Lung (tissue), 12 donors: ENCODE data around the gene LSM5. TPM values are rescaled to one million over a fixed set of nuclear protein-coding genes. Genes with fewer than 3 reads are reported as not detected.
A peak's percentile ranks its signal among the peaks of the same experiment; 100 is the strongest.

ENCODE experiments used
- ATAC-seq: fragments of 200-7000 bp; cut with Tn5 transposase; one replicate; pipeline ENCODE4 v1.9.1; 2020; ENCODE audit warnings: moderate number of reproducible peaks; ENCODE audit not compliant: insufficient read depth, low FRiP score
- DNase-seq, 3 donors: peaks; one replicate each; pipeline ENCODE4 v3.0.0-alpha.2; 2013 to 2017
- H3K27ac ChIP-seq, 2 donors: one replicate each; pipeline ENCODE4 v1.5.1; 2013; ENCODE audit warnings: mild to moderate bottlenecking in 2 of 2, moderate library complexity in 2 of 2, control low read depth in 1 of 2, inconsistent platforms in 1 of 2, low read depth in 1 of 2, low read length in 1 of 2
- H3K27me3 ChIP-seq, 3 donors: one replicate each; pipeline ENCODE4 v1.5.1; 2013; ENCODE audit warnings: low read length in 2 of 3; ENCODE audit not compliant: control insufficient read depth in 3 of 3, insufficient read depth in 3 of 3
- H3K36me3 ChIP-seq, 4 donors: one replicate each; pipeline ENCODE4 v1.5.1; 2013; ENCODE audit warnings: low read length in 4 of 4, mild to moderate bottlenecking in 1 of 4, moderate library complexity in 1 of 4; ENCODE audit not compliant: control insufficient read depth in 4 of 4, insufficient read depth in 4 of 4
- H3K4me1 ChIP-seq, 5 donors: one replicate each; pipeline ENCODE4 v1.5.1; 2013; ENCODE audit warnings: low read length in 5 of 5, mild to moderate bottlenecking in 2 of 5, moderate library complexity in 1 of 5; ENCODE audit not compliant: control insufficient read depth in 5 of 5, insufficient read depth in 5 of 5
- H3K4me3 ChIP-seq: one replicate; pipeline ENCODE4 v1.5.1; 2013; ENCODE audit warnings: mild to moderate bottlenecking, control low read depth, moderate library complexity
- H3K9ac ChIP-seq, 2 donors: one replicate each; pipeline ENCODE4 v1.5.1; 2013; ENCODE audit warnings: low read length in 2 of 2, control low read depth in 1 of 2; ENCODE audit not compliant: insufficient read depth in 1 of 2
- H3K9me3 ChIP-seq, 4 donors: one replicate each; pipeline ENCODE4 v1.5.1; 2013; ENCODE audit warnings: low read length in 3 of 4, mild to moderate bottlenecking in 1 of 4, moderate library complexity in 1 of 4; ENCODE audit not compliant: control insufficient read depth in 4 of 4, insufficient read depth in 3 of 4
- WGBS, 2 donors: extraction: QIAGEN DNeasy Blood & Tissue Kit; methylation state at CpG; one replicate each; pipeline ENCODE4 v1.1.7; 2013; 5-methylcytosine and 5-hydroxymethylcytosine counted together
- polyA plus RNA-seq, 2 donors: library from polyadenylated mRNA; stranded (reverse); fragments of 200-250 nt; gene quantifications; one replicate each; pipeline ENCODE4 v1.2.1, GENCODE V29; 2013
- total RNA-seq, 2 donors: library from RNA; depleted of rRNA in 1 of 2; stranded (reverse); fragments of >200 nt in 1 of 2; gene quantifications; one replicate each; pipeline ENCODE4 v1.2.1, GENCODE V29; 2014 to 2021
- TF ChIP-seq, protein P1 (sequence below): IDR thresholded peaks from 2 replicates; pipeline ENCODE4 v1.5.1; 2012; ENCODE audit warnings: mild to moderate bottlenecking; ENCODE audit errors: control extremely low read depth, extremely low read depth
- donor health status: control.
- donor health status: control.
- donor health status: Bipolar disorder and iron deficiency.
- donor health status: healthy.
- donor health status: DM: yes; HTN: yes; CAD: no.

LSM5 gene
- total and polyA plus RNA-seq, 4 donors: 23.0 to 98.5 (median 37.8) TPM

DNA sequence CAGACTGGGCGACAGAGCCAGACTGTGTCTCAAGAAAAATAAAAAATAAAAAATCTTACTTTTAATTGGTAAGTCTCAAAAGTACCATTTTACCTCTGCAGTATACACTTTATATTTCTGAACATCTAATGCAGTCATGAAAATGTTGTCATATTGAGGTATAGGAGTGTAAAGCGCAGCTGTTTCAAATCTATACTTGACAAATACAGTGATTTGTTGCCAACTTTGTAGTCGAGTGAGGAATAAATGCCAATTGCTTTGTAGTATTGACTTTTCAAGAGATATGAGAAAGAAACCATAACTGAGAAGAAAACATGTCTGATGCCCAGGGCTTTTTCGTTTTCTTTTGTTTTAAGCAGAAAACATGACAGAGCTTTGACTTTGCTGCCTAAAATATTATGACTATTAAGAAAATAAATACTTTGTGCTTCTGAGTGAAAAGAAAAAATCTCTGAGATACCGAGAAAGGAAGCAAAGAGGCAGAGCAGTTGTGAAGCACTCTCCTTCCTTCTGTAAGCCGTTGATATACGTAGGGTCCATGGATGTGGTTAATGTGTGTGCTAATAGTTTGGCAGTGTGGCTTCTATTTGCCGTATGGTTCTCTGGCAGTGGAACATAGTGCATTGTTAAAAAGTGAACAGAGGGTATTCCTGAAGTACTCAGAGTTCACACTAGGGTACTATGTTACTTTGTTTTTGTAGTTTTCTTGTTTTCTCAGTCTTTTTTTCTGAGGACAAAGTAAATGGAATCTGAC lies 43.3 kb upstream of the LSM5 start:
- 49 to 55% methylated on average over 8 of the region's 8 CpGs for WGBS, 2 donors
- H3K27ac ChIP-seq: no peak overlapping the region
- no peak for ATAC-seq

DNA sequence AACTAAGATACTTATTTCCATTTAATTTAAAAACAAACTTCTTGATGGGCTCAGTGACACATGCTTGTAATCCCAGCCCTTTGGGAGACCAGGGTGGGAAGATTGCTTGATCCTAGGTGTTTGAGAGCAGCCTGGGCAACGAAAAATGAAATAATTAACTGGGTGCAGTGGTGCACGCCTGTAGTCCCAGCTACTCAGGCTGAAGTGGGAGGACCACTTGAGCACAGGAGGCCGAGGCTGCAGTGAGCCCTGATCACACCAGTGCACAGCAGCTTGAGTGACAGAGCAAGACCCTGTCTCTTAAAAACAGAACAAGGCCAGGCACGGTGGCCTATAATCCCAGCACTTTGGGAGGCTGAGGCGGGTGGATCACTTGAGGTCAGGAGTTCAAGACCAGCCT lies 42.5 kb upstream of the LSM5 start:
- no peak for ATAC-seq
- Histone ChIP-seq H3K4me1 (peaks cover 0 to 12% (median 8%) of the 10 kb centered on the region in 5 donors), H3K27ac (no peak overlapping the region), H3K9me3 (no peaks in the 10 kb centered on the region), H3K9ac (no peak overlapping the region), H3K27me3 (no peaks in the 10 kb centered on the region), H3K4me3 (no peak overlapping the region), H3K36me3 (peaks cover 0 to 4% (median 0%) of the 10 kb centered on the region in 4 donors)
- 75 to 84% methylated on average over 5 of the region's 5 CpGs for WGBS, 2 donors
- TF ChIP-seq, protein P1, sequence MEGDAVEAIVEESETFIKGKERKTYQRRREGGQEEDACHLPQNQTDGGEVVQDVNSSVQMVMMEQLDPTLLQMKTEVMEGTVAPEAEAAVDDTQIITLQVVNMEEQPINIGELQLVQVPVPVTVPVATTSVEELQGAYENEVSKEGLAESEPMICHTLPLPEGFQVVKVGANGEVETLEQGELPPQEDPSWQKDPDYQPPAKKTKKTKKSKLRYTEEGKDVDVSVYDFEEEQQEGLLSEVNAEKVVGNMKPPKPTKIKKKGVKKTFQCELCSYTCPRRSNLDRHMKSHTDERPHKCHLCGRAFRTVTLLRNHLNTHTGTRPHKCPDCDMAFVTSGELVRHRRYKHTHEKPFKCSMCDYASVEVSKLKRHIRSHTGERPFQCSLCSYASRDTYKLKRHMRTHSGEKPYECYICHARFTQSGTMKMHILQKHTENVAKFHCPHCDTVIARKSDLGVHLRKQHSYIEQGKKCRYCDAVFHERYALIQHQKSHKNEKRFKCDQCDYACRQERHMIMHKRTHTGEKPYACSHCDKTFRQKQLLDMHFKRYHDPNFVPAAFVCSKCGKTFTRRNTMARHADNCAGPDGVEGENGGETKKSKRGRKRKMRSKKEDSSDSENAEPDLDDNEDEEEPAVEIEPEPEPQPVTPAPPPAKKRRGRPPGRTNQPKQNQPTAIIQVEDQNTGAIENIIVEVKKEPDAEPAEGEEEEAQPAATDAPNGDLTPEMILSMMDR: no peak
- DNase-seq: peak in 1 of 3 donors; percentile 25

More for the DNA sequence above, 43.3 kb upstream of the LSM5 start:
- no peak overlapping the region for H3K4me3 ChIP-seq
- TF ChIP-seq, protein P1: no peak
- H3K27me3 ChIP-seq: no peaks in the 10 kb centered on the region
- DNase-seq: peak in 2 of 3 donors; percentile 65
- peaks cover 0 to 12% (median 8%) of the 10 kb centered on the region in 5 donors for H3K4me1 ChIP-seq
- no peaks in the 10 kb centered on the region for H3K9me3 ChIP-seq
- peak overlapping the region in 1 of 2 donors; percentile 45 for H3K9ac ChIP-seq
- H3K36me3 ChIP-seq: peaks cover 0 to 4% (median 0%) of the 10 kb centered on the region in 4 donors

DNA sequence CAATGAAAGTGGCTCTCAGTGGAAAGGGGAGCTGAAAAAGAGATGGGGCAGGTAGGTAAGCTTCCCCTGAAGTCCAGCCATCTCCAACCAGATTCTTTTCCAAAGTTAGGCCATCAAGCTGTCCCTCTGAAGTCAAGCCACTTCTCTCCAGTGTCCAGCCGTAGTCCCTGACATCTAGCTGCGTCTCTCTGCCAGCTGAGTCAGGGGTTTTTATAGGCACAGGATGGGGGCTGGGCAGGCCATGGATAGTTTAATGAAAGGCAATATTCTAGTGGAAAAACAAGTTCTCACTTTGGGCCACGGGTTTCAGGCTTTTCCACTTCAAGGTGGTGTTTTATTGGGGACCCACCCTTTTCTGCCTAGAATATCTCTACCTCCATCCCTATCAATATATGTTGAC lies 41.9 kb upstream of the LSM5 start:
- TF ChIP-seq, protein P1: no peak
- H3K9me3 ChIP-seq: no peaks in the 10 kb centered on the region
- H3K27ac ChIP-seq: no peak overlapping the region
- 90 to 94% methylated on average over 3 of the region's 3 CpGs for WGBS, 2 donors
- ATAC-seq (no peak), DNase-seq (no peak)
- no peak overlapping the region for H3K9ac ChIP-seq
- H3K4me1 ChIP-seq: peaks cover 0 to 12% (median 8%) of the 10 kb centered on the region in 5 donors
- H3K4me3 ChIP-seq: no peak overlapping the region
- H3K36me3 ChIP-seq: peaks cover 0 to 4% (median 0%) of the 10 kb centered on the region in 4 donors
- no peaks in the 10 kb centered on the region for H3K27me3 ChIP-seq
